RWPE2 (cell line): ENCODE results near the gene ACHE.

ENCODE experiments used
- ATAC-seq: fragments of 200-7000 bp; cut with Tn5 transposase; 3 replicates; pipeline ENCODE4 v1.9.1; 2021; ENCODE audit warnings: low read depth
- DNase-seq: peaks from one replicate; pipeline ENCODE4 v3.0.0-alpha.2; 2020; ENCODE audit warnings: low spot score
- H3K27ac ChIP-seq: fragments of 450-650 bp; 2 replicates; pipeline ENCODE4 v1.5.1; 2017; ENCODE audit warnings: mild to moderate bottlenecking; ENCODE audit not compliant: poor library complexity, severe bottlenecking
- H3K27me3 ChIP-seq: fragments of 250-450 bp; sonication (Bioruptor Pico); 2 replicates; pipeline ENCODE4 v1.5.1; 2021; ENCODE audit warnings: mild to moderate bottlenecking, moderate library complexity; ENCODE audit not compliant: insufficient read depth, poor library complexity, severe bottlenecking
- H3K36me3 ChIP-seq: fragments of 250-450 bp; sonication (Bioruptor Pico); 2 replicates; pipeline ENCODE4 v1.5.1; 2020; ENCODE audit warnings: low read depth, mild to moderate bottlenecking, moderate library complexity
- H3K4me1 ChIP-seq: fragments of 250-450 bp; sonication (Bioruptor Pico); 2 replicates; pipeline ENCODE4 v1.5.1; 2021; ENCODE audit warnings: mild to moderate bottlenecking, moderate library complexity; ENCODE audit not compliant: insufficient read depth, poor library complexity, severe bottlenecking
- H3K4me3 ChIP-seq: fragments of 250-450 bp; sonication (Bioruptor Pico); 2 replicates; pipeline ENCODE4 v1.5.1; 2021; ENCODE audit warnings: mild to moderate bottlenecking, moderate library complexity; ENCODE audit not compliant: severe bottlenecking
- H3K9me3 ChIP-seq: fragments of 250-450 bp; sonication (Bioruptor Pico); 2 replicates; pipeline ENCODE4 v1.5.1; 2021; ENCODE audit warnings: mild to moderate bottlenecking, moderate library complexity; ENCODE audit not compliant: severe bottlenecking
- TF ChIP-seq, protein P1 (sequence below): fragments of 450-650 bp; IDR thresholded peaks from one replicate; pipeline ENCODE4 v1.5.1; 2017; ENCODE audit warnings: mild to moderate bottlenecking, moderate library complexity; ENCODE audit not compliant: poor library complexity, severe bottlenecking

ACHE gene

DNA sequence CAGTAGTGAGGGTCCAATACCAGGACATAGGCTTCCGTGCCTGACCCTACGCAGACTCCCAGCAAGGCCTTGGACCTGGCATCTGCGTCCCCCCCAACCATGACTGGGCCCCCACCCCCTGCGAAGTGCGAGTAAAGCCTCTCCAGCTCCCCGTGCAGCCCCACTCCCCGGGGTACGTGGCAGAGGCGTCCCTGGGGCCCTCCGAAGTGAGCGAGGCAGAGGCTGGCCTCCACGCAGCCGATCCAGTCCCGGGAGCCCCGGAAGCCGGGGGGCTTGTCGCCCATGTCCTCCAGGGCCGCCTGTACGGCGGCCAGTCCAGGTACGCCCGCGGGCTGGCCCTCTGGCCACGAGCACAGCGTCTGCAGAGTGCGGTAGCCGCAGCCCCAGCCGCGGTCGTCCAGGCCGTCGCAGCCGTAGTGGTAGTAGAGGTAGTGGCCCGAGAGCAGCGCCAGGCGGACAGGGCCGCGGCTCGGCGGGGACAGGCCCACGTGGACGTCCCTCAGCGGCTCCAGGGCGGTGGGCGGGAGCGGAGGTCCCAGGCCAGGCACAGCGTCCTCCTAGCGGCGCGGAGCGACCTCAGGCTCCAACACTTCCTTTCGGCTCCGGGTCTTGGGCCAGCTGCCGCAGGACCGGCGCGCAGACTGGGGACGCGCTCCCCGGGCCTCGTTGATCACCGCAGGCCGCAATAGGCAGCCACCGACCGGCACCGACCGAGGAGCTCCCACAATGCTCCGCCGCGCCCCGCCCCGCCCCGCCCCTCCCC lies 6.5 kb downstream of the ACHE start, which contains the start of gene UFSP1:
TSS of gene UFSP1 (minus strand) at position 728 of the 763 bp plus-strand sequence. CDS start at position 284, 444 bp downstream.
- DNase-seq (no peak), ATAC-seq (peak; percentile 48)
- Histone ChIP-seq H3K27ac (peak within 1 kb of the TSS; percentile 86), H3K27me3 (no peaks in the 10 kb centered on the region), H3K4me3 (peak within 1 kb of the TSS; percentile 43), H3K9me3 (no peaks in the 10 kb centered on the region), H3K4me1 (peaks cover 18% of the 10 kb centered on the region), H3K36me3 (peaks cover 46% of the 10 kb centered on the region)
- TF ChIP-seq, protein P1, sequence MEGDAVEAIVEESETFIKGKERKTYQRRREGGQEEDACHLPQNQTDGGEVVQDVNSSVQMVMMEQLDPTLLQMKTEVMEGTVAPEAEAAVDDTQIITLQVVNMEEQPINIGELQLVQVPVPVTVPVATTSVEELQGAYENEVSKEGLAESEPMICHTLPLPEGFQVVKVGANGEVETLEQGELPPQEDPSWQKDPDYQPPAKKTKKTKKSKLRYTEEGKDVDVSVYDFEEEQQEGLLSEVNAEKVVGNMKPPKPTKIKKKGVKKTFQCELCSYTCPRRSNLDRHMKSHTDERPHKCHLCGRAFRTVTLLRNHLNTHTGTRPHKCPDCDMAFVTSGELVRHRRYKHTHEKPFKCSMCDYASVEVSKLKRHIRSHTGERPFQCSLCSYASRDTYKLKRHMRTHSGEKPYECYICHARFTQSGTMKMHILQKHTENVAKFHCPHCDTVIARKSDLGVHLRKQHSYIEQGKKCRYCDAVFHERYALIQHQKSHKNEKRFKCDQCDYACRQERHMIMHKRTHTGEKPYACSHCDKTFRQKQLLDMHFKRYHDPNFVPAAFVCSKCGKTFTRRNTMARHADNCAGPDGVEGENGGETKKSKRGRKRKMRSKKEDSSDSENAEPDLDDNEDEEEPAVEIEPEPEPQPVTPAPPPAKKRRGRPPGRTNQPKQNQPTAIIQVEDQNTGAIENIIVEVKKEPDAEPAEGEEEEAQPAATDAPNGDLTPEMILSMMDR = no peak

DNA sequence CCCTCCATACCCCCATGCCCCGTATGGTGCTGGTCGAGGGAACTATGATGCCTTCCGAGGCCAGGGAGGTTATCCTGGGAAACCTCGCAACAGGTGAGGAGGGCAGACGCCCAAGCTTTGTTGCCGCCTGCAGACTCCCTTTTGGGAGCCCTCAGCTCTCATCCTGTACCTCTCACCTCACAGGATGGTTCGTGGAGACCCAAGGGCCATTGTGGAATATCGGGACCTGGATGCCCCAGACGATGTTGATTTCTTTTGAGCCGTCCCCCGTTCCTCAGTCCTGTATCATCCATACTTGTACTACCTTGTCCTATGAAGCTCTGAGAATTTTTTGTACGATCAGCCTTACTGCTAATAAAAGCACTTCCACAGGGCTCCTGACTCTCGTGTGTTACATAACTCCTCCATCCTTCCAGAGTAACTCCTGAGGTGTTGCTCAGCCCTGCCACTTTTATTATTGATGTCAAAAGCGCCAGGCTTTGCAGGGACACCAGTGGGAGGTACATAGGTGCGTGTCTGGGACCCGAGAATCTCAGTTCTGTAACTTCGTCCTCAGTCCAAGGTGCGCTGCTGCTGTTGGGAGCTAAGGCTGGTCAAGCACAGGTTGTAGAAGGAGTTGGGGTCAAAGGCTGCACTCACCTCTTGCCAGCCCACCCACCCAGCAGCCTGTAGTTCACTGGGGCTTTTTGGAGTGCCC lies 7.2 kb downstream of the ACHE start:
- no peak for DNase-seq
- Histone ChIP-seq H3K27me3 (no peaks in the 10 kb centered on the region), H3K36me3 (peaks cover 53% of the 10 kb centered on the region), H3K4me3 (peak overlapping the region; percentile 43), H3K27ac (peak overlapping the region; percentile 86), H3K4me1 (peaks cover 18% of the 10 kb centered on the region), H3K9me3 (no peaks in the 10 kb centered on the region)
- ATAC-seq = no peak
- TF ChIP-seq, protein P1 = no peak

DNA sequence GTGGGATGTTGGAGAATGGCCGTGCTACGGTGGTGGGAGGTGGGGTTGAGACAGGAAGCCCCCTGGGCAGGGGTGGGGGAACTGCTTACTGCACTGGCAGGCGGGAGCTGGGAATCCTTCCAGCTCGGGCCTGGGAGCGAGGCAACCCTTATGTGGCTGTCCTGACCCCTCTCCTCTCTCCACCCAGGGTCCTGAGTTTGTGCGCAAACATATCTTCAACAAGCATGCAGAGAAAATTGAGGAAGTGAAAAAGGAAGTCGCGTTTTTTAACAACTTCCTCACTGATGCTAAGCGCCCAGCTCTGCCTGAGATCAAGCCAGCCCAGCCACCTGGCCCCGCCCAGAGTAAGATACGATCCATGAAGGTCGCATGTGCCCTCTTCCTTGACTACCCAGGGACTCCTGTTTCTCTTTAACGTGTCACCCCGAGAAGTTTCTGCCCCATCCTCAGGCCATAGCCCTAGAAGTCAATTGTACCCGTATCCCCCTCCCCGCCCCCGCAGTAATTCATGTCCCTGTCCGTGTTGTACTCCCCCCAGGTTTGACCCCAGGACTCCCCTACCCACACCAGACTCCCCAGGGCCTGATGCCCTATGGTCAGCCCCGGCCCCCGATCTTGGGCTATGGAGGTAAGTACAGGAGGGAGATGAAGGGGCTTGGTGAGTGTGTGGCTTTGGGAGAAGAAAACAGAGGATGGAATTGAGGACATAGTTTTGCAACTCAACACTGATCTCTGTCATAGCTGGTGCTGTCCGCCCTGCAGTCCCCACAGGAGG lies 8.0 kb downstream of the ACHE start:
- DNase-seq = no peak
- Histone ChIP-seq H3K9me3 (no peaks in the 10 kb centered on the region), H3K36me3 (peaks cover 61% of the 10 kb centered on the region), H3K4me3 (no peak overlapping the region), H3K27ac (peak overlapping the region; percentile 86), H3K27me3 (no peaks in the 10 kb centered on the region), H3K4me1 (peaks cover 18% of the 10 kb centered on the region)
- ATAC-seq = no peak
- TF ChIP-seq, protein P1 = no peak

DNA sequence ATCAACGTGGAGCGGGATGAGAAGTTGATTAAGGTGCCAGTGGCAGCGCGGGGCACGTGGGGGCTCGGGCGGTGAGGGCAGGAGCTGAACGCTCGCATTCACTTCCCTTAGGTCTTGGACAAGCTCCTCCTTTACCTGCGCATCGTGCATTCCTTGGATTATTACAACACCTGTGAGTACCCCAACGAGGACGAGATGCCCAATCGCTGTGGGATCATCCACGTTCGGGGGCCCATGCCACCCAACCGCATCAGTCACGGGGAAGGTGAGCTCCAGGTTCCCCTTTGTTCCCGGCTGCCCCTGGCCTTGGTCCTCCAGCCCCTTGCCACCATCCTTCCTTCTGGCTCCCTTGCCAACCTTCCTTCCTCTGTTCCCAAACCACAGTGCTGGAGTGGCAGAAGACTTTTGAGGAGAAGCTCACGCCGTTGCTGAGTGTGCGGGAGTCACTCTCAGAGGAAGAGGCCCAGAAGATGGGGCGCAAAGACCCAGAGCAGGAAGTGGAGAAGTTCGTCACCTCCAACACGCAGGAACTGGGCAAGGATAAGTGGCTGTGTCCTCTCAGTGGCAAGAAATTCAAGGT lies 8.7 kb downstream of the ACHE start:
- Histone ChIP-seq H3K9me3 (no peaks in the 10 kb centered on the region), H3K27ac (peak overlapping the region; percentile 86), H3K27me3 (no peaks in the 10 kb centered on the region), H3K36me3 (peaks cover 66% of the 10 kb centered on the region), H3K4me3 (no peak overlapping the region), H3K4me1 (peaks cover 18% of the 10 kb centered on the region)
- DNase-seq = no peak
- TF ChIP-seq, protein P1 = no peak
- ATAC-seq = no peak
